Cardiac fibroblast (primary cell): ENCODE measurements around the gene FANK1.

ENCODE experiments used
- DNase-seq, 2 donors: peaks; one replicate each; pipeline versions ENCODE4 v3.0.0 to v3.0.0-alpha.2; 2010; ENCODE audit warnings: low read depth in 2 of 2
- H3K4me3 ChIP-seq, 2 donors: replicated peaks in 1 of 2; 1 replicate in 1 of 2; 2 replicates in 1 of 2; pipeline ENCODE4 v1.5.1; 2011; ENCODE audit warnings: low read depth in 2 of 2, low read length in 2 of 2, mild to moderate bottlenecking in 2 of 2, moderate library complexity in 1 of 2
- TF ChIP-seq, protein P1 (sequence below): IDR thresholded peaks from one replicate; pipeline ENCODE4 v1.5.1; 2011; ENCODE audit warnings: low read depth, mild to moderate bottlenecking, low read length, inconsistent platforms

The FANK1 gene

DNA sequence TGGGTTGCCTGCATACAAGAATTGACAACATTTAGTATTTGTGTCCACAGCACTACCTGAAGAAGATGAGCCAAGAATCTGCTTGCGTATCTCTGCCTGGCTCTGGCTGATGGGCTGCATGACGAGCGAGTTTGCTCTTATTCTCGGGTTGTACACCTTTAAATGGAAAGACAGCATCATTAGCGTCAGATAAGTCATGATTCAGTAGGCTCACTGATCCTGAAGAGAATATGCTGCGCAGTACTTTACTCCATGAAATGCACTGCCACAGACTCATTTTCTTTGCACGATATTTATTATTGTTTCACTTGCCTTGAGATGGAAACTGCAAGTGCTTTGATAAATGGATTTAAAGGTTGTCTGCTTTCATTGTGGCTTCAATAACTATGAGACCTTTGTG lies 43.9 kb upstream of the FANK1 start:
- TF ChIP-seq, protein P1, sequence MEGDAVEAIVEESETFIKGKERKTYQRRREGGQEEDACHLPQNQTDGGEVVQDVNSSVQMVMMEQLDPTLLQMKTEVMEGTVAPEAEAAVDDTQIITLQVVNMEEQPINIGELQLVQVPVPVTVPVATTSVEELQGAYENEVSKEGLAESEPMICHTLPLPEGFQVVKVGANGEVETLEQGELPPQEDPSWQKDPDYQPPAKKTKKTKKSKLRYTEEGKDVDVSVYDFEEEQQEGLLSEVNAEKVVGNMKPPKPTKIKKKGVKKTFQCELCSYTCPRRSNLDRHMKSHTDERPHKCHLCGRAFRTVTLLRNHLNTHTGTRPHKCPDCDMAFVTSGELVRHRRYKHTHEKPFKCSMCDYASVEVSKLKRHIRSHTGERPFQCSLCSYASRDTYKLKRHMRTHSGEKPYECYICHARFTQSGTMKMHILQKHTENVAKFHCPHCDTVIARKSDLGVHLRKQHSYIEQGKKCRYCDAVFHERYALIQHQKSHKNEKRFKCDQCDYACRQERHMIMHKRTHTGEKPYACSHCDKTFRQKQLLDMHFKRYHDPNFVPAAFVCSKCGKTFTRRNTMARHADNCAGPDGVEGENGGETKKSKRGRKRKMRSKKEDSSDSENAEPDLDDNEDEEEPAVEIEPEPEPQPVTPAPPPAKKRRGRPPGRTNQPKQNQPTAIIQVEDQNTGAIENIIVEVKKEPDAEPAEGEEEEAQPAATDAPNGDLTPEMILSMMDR: no peak

DNA sequence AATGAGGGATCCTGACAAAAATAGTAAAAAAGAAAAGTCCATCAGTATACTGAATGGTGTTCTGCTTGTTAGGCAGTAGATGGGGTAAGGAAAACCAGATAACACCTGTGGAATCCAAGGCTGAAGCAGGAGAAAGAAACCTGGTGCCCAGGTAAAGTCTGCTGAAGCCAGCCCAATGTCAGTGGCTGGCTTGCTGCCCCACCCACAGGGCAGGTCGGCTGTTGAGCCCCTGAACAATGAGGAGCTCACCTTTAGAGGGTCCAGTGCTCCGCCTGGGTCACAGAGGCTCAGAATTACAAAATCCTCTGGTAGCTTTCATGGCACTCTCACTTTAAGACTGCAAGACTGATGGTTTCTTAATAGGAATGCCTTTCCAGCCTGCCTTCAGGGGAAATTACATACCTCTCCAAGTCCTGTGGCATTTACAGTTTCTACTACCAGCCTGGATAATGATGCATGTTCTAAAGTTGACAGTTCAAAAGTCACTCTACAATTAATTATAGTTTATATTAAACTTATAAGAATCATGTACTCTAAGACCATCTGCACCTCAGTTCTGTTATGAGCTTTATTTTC lies 39.1 kb upstream of the FANK1 start:
- no peak for DNase-seq
- H3K4me3 ChIP-seq: no peak overlapping the region
- TF ChIP-seq, protein P1: no peak

More for the DNA sequence above, 43.9 kb upstream of the FANK1 start:
- no peak overlapping the region for H3K4me3 ChIP-seq
- no peak for DNase-seq

DNA sequence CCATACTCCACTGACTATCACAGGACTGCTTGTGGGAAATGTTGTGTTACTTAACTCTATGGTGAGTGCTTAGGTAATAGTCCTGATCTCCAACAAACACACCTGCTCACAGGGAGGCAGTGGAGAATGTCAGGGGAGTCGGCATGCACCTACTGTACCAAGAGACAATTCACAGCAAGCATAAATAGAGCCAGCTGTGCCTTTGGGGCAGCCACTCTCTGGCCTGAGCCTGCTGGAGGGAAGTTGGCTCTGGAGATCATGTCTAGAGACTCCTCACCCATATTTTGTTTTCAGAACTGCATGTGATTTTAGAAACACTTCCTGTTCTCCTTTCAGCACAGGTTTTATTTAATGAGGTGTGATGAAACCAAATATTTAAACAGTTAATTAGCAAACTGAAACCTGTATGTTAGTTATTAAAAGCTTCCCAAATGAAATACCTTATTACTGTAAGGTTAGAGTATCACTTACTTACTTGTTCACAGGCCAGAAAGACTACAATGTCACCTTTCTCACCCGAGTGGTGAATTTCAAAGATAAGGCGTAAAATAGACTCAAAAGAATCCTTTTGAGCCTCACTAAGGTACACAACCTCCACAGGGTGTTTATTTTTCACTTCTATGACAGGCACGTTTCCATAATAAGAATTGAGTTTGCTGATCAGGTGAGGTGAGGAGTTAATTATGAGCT lies 37.1 kb upstream of the FANK1 start:
- no peak for DNase-seq
- TF ChIP-seq, protein P1: no peak
- H3K4me3 ChIP-seq: no peak overlapping the region

DNA sequence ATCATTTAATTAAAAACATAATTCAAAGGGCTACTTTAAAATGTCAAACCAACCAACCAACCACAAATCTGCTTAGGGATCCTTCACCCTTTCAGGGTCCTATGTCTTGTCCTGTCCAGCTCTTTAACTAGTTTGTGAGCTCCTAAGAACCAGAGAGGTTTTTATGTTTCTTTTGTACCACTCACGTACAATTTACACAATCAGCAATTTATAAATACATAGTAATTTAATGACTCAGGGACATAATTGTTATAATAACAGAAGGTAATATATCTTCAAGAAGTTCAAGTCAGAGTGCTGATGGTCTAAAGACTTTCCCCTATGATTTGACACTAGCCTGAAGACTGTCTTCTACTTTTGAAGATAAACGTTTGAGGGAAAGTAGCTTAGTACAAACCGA lies 31.2 kb upstream of the FANK1 start:
- DNase-seq: no peak

DNA sequence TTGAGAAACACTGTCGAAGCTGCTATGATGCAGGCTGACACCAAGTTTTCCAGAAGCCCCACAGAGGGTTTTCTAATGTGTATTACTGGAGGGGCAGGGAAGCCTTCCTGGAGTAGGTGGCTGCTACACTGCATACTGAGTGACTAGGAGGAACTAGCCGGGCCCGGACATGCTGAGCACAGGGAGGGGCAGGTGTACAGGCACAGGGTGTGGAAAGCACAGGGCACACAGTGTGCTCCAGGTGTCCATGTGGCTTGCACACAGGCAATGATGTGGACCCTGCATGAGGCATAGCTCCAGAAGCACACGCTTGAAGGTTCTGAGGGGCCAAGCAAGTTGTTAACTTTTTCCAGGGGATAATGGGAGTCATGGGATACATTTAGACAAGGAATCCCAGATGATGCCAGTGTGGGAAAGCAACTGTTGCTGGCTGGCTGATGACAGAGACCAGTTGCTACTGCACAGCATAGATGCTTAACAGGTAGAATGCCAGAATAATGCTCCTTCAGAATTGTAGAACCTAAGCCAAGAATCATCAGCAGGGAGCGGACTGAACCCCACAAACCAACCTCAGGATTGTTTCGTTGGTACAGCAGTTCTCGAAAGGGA lies 29.8 kb upstream of the FANK1 start:
- DNase-seq: no peak
- TF ChIP-seq, protein P1: no peak
- no peak overlapping the region for H3K4me3 ChIP-seq

More for the DNA sequence above, 31.2 kb upstream of the FANK1 start:
- no peak overlapping the region for H3K4me3 ChIP-seq
- TF ChIP-seq, protein P1: no peak

DNA sequence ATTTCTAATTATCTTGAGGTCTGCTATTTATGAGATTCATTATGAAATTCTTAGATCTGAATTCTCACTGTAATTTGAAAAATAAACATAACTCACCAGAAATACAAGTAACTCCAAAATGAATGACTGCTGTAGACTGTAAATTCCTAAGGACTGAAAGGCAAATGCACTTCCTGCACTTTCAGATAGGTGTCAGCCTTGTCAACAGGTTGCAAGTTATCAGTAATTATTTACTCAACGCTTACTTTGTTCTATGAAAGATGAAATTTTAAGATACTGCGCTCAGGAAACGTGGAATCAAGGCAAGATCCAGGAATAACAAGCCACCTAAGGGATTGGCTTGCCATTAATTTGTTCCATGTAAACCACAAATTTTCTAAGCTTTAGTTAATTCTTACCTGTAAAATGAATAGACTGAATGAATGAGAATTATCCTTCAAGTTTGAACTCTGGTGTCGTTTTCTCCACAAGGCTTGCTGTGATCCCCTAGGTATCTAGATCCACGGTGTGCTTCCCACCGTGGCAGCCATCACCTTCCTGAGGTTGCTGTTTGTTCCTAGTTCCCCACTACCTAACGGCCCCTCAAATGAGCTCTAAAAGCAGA lies 27.9 kb upstream of the FANK1 start:
- no peak overlapping the region for H3K4me3 ChIP-seq
- DNase-seq: peak; percentile 68 to 75
- TF ChIP-seq, protein P1: peak; percentile 77
